ENCODE measurements around the gene UBE2I.
"Not testable (repeated sequence)": the region's sequence is repeated elsewhere in the genome, so short reads cannot be mapped to it uniquely, and the experiment has no call there.

The UBE2I gene

GRCh38 chr16:1308977-1309885, at the start of gene UBE2I:
TSS of gene UBE2I (plus strand) at chr16:1309636. CDS start at chr16:1314031, 4,395 bp downstream.
- DNase-seq (ENCODE audit: low spot score) = peak; percentile 99

GRCh38 chr16:1259760-1260068, 49.7 kb upstream of the UBE2I start:
- DNase-seq (ENCODE audit: low spot score) = no peak

GRCh38 chr16:1260101-1260680, 49.2 kb upstream of the UBE2I start:
- no peak for DNase-seq (ENCODE audit: low spot score)

- DNase-seq (ENCODE audit: low spot score) = no peak
These were observed 48.1 kb upstream of the UBE2I start for GRCh38 chr16:1261131-1261892.

GRCh38 chr16:1262210-1262845, 47.1 kb upstream of the UBE2I start:
- no peak for DNase-seq (ENCODE audit: low spot score)

- DNase-seq (ENCODE audit: low spot score) = no peak
These were observed 46.6 kb upstream of the UBE2I start for GRCh38 chr16:1262846-1263221.

GRCh38 chr16:1263591-1264344, 45.7 kb upstream of the UBE2I start:
- no peak for DNase-seq (ENCODE audit: low spot score)

- DNase-seq (ENCODE audit: low spot score) = no peak
These were observed 44.9 kb upstream of the UBE2I start for GRCh38 chr16:1264345-1265089.

GRCh38 chr16:1265090-1265630, 44.3 kb upstream of the UBE2I start:
- DNase-seq (ENCODE audit: low spot score) = no peak

GRCh38 chr16:1265826-1266225, 43.6 kb upstream of the UBE2I start:
- no peak for DNase-seq (ENCODE audit: low spot score)

- not testable (repeated sequence) for DNase-seq (ENCODE audit: low spot score)
These were observed 40.0 kb upstream of the UBE2I start for GRCh38 chr16:1269418-1269817.

GRCh38 chr16:1271380-1271723, 38.1 kb upstream of the UBE2I start:
- DNase-seq (ENCODE audit: low spot score) = no peak

- DNase-seq (ENCODE audit: low spot score) = not testable (repeated sequence)
These were observed 37.6 kb upstream of the UBE2I start for GRCh38 chr16:1271724-1272413.

GRCh38 chr16:1272453-1273198, 36.8 kb upstream of the UBE2I start:
- no peak for DNase-seq (ENCODE audit: low spot score)

- DNase-seq (ENCODE audit: low spot score) = no peak
These were observed 35.6 kb upstream of the UBE2I start for GRCh38 chr16:1273816-1274215.

- DNase-seq (ENCODE audit: low spot score) = no peak
These were observed 34.7 kb upstream of the UBE2I start for GRCh38 chr16:1274767-1275166.

GRCh38 chr16:1275791-1276579, 33.5 kb upstream of the UBE2I start:
- no peak for DNase-seq (ENCODE audit: low spot score)

GRCh38 chr16:1276580-1276878, 32.9 kb upstream of the UBE2I start:
- DNase-seq (ENCODE audit: low spot score) = no peak

- DNase-seq (ENCODE audit: low spot score) = no peak
These were observed 32.3 kb upstream of the UBE2I start for GRCh38 chr16:1277151-1277598.
